Measurements from ENCODE around the gene SNX8.
A peak's percentile ranks its signal among the peaks of the same experiment; 100 is the strongest.

The SNX8 gene

GRCh38 chr7:2219136-2219535 is 95.1 kb downstream of the SNX8 start:
- no peak for DNase-seq

GRCh38 chr7:2218444-2218785 is 95.8 kb downstream of the SNX8 start:
- no peak for DNase-seq

- no peak for DNase-seq
Observed at GRCh38 chr7:2217716-2218443, 96.4 kb downstream of the SNX8 start.

GRCh38 chr7:2217206-2217605 is 97.0 kb downstream of the SNX8 start:
- DNase-seq: no peak

- no peak for DNase-seq
Observed at GRCh38 chr7:2215851-2216250, 98.4 kb downstream of the SNX8 start.

GRCh38 chr7:2214636-2215035 is 99.6 kb downstream of the SNX8 start:
- no peak for DNase-seq

GRCh38 chr7:2213551-2214215 is 100.6 kb downstream of the SNX8 start:
- no peak for DNase-seq

GRCh38 chr7:2212906-2213305 is 101.3 kb downstream of the SNX8 start:
- DNase-seq: no peak

- no peak for DNase-seq
Observed at GRCh38 chr7:2211926-2212325, 102.3 kb downstream of the SNX8 start.

GRCh38 chr7:2211259-2211880 is 102.9 kb downstream of the SNX8 start:
- no peak for DNase-seq

GRCh38 chr7:2210551-2211258 is 103.5 kb downstream of the SNX8 start:
- DNase-seq: no peak

GRCh38 chr7:2209961-2210323 is 104.3 kb downstream of the SNX8 start:
- DNase-seq: no peak

GRCh38 chr7:2209146-2209960 is 104.9 kb downstream of the SNX8 start:
- peak; percentile 28 for DNase-seq

- no peak for DNase-seq
Observed at GRCh38 chr7:2208712-2209111, 105.5 kb downstream of the SNX8 start.

GRCh38 chr7:2205036-2205780 is 109.0 kb downstream of the SNX8 start:
- DNase-seq: no peak

- no peak for DNase-seq
Observed at GRCh38 chr7:2204446-2204845, 109.8 kb downstream of the SNX8 start.

GRCh38 chr7:2203766-2204300 is 110.4 kb downstream of the SNX8 start:
- no peak for DNase-seq

GRCh38 chr7:2202901-2203765 is 111.1 kb downstream of the SNX8 start:
- DNase-seq: no peak

GRCh38 chr7:2202361-2202761 is 111.9 kb downstream of the SNX8 start:
- DNase-seq: no peak
